ENCODE measurements around the gene FAM20A. TPM values are rescaled to one million over a fixed set of nuclear protein-coding genes. Genes with fewer than 3 reads are reported as not detected.

Gene FAM20A
- polyA plus RNA-seq, 1 donor from 2014 or later, result not detected

DNA sequence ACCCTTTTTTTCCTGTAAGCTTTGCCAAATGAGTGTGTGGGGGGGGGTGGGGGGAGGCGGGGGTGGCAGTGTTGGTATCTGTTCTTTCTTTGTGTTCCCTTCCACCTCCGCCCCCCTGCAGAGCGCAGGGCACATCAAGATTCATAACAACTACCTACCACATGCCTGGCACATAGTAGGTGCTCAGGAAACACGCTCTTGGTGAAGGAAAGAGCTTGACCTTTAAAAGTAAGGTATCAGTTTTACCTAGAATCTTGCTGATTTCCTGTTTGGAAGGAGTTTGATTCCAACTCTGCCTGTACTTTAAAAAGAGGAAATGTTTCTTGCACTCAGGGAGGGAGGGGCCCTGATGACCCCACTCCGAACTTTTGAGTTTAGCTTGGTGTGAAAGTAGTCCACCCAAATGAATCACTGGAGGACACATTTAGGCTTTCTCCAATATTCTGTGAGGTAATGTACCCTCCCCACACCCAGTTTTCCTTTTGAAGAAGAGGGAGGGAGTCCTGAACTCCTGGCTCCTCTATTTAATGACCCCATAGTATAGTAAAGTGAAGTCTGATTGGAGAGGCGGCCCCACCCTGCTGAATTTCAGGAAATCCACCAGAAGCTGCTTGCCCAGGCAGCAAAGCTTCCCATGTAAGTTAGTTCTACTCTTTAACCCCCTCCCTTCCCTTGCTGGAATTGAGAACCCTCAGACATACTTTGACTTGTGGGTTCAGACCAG is 560 bp upstream of the FAM20A start:
- Histone ChIP-seq H4K20me1 (ENCODE audit: insufficient read depth) (no peaks in the 10 kb centered on the region), H3K9me2 (ENCODE audit: insufficient read depth, low read length) (no peaks in the 10 kb centered on the region), H3K27me3 (ENCODE audit: insufficient read depth, low read depth, low read length) (peaks cover 54% of the 10 kb centered on the region), H3K79me2 (replicated peaks; ENCODE audit: insufficient read depth, low read length) (no peaks in the 10 kb centered on the region), H3K9ac (ENCODE audit: low read length) (no peak overlapping the region), H3K27ac (ENCODE audit: low read length) (no peak overlapping the region), H3K4me3 (ENCODE audit: low read length) (peak overlapping the region; percentile 70), H3K4me2 (ENCODE audit: low read length) (peak overlapping the region; percentile 55), H2AFZ (ENCODE audit: low read depth, low read length) (no peak overlapping the region), H3K9me3 (ENCODE audit: low read length) (no peaks in the 10 kb centered on the region), H3F3A (ENCODE audit: insufficient read depth, low read length, poor library complexity, severe bottlenecking) (no peaks in the 10 kb centered on the region), H3K36me3 (ENCODE audit: insufficient read depth, low read length) (no peaks in the 10 kb centered on the region)
- no peak for TF ChIP-seq RAD21 (conservative IDR thresholded peaks at IDR 0.05)
- TF ChIP-seq, protein P1, sequence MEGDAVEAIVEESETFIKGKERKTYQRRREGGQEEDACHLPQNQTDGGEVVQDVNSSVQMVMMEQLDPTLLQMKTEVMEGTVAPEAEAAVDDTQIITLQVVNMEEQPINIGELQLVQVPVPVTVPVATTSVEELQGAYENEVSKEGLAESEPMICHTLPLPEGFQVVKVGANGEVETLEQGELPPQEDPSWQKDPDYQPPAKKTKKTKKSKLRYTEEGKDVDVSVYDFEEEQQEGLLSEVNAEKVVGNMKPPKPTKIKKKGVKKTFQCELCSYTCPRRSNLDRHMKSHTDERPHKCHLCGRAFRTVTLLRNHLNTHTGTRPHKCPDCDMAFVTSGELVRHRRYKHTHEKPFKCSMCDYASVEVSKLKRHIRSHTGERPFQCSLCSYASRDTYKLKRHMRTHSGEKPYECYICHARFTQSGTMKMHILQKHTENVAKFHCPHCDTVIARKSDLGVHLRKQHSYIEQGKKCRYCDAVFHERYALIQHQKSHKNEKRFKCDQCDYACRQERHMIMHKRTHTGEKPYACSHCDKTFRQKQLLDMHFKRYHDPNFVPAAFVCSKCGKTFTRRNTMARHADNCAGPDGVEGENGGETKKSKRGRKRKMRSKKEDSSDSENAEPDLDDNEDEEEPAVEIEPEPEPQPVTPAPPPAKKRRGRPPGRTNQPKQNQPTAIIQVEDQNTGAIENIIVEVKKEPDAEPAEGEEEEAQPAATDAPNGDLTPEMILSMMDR (IDR thresholded peaks at IDR 0.05; ENCODE audit: poor library complexity, severe bottlenecking), result no peak
- TF ChIP-seq EP300 (conservative IDR thresholded peaks at IDR 0.05; ENCODE audit: poor library complexity, severe bottlenecking), result no peak
- no peak for TF ChIP-seq TAF1 (IDR thresholded peaks at IDR 0.05; ENCODE audit: low read depth)
- no peak for TF ChIP-seq POLR2AphosphoS5 (IDR thresholded peaks at IDR 0.05)
- no peak for TF ChIP-seq SMC3 (conservative IDR thresholded peaks at IDR 0.05; ENCODE audit: poor library complexity)
- no peak for TF ChIP-seq MXI1 (conservative IDR thresholded peaks at IDR 0.05; ENCODE audit: poor library complexity, severe bottlenecking)
- TF ChIP-seq, protein P2, sequence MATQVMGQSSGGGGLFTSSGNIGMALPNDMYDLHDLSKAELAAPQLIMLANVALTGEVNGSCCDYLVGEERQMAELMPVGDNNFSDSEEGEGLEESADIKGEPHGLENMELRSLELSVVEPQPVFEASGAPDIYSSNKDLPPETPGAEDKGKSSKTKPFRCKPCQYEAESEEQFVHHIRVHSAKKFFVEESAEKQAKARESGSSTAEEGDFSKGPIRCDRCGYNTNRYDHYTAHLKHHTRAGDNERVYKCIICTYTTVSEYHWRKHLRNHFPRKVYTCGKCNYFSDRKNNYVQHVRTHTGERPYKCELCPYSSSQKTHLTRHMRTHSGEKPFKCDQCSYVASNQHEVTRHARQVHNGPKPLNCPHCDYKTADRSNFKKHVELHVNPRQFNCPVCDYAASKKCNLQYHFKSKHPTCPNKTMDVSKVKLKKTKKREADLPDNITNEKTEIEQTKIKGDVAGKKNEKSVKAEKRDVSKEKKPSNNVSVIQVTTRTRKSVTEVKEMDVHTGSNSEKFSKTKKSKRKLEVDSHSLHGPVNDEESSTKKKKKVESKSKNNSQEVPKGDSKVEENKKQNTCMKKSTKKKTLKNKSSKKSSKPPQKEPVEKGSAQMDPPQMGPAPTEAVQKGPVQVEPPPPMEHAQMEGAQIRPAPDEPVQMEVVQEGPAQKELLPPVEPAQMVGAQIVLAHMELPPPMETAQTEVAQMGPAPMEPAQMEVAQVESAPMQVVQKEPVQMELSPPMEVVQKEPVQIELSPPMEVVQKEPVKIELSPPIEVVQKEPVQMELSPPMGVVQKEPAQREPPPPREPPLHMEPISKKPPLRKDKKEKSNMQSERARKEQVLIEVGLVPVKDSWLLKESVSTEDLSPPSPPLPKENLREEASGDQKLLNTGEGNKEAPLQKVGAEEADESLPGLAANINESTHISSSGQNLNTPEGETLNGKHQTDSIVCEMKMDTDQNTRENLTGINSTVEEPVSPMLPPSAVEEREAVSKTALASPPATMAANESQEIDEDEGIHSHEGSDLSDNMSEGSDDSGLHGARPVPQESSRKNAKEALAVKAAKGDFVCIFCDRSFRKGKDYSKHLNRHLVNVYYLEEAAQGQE (IDR thresholded peaks at IDR 0.05; ENCODE audit: borderline replicate concordance), result no peak
- no peak for TF ChIP-seq EZH2 (IDR thresholded peaks at IDR 0.05; ENCODE audit: borderline replicate concordance, insufficient read depth, low read length, poor library complexity, severe bottlenecking)

DNA sequence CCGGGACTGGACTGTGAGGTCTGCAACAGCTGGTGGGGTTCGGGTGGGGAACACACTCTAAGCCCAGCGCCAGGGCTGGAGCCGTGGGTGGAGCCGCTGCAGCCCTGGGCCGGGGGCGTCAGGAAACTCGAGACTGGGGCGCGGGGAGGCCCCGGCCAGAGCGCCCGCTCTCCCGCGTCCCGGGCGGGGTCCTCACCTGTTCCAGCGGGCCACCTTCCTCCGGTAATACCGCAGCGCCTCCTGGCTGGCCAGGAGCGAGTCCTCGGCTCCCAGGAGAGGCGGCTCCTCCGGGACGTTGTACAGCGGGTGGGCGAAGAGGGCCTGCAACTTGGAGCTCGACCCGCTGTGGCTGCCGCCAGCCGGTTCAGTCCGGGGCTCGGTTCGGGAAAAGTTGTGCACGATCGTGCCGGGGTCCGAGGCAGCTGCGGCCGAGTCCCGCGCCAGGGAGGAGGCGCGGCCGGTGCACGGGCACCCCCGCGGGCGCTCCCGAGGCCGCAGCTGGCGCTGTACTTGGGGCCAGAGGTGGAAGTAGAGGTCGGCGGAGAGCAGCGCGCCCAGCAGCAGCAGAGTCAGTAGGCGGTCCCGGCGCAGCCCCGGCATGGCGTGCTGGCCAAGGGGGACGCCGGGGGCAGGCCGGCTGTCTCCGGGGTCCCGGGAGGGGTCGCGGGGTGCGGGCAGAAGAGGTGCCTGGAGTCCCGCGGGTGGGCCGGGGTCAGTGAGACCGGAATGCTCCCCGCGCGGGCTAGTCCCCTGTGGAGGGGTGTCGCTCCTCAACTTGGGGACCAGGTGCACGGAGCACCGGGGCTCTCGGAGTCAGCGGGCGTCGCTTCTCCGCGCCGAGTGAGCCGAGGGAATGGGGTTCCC is 868 bp downstream of the FAM20A start:
- no peaks in the 10 kb centered on the region for H3K79me2 ChIP-seq (replicated peaks; ENCODE audit: insufficient read depth, low read length)
- peak overlapping the region; percentile 4 for H3K4me2 ChIP-seq (ENCODE audit: low read length)
- no peaks in the 10 kb centered on the region for H3F3A ChIP-seq (ENCODE audit: insufficient read depth, low read length, poor library complexity, severe bottlenecking)
- peak overlapping the region; percentile 70 for H3K4me3 ChIP-seq (ENCODE audit: low read length)
- H4K20me1 ChIP-seq (ENCODE audit: insufficient read depth), result no peaks in the 10 kb centered on the region
- H3K36me3 ChIP-seq (ENCODE audit: insufficient read depth, low read length), result no peaks in the 10 kb centered on the region
- H3K9me2 ChIP-seq (ENCODE audit: insufficient read depth, low read length), result no peaks in the 10 kb centered on the region
- H2AFZ ChIP-seq (ENCODE audit: low read depth, low read length), result no peak overlapping the region
- no peak for TF ChIP-seq POLR2AphosphoS5 (IDR thresholded peaks at IDR 0.05)
- TF ChIP-seq EZH2 (IDR thresholded peaks at IDR 0.05; ENCODE audit: borderline replicate concordance, insufficient read depth, low read length, poor library complexity, severe bottlenecking), result peak; percentile 48
- H3K9me3 ChIP-seq (ENCODE audit: low read length), result no peaks in the 10 kb centered on the region
- peaks cover 54% of the 10 kb centered on the region for H3K27me3 ChIP-seq (ENCODE audit: insufficient read depth, low read depth, low read length)
- H3K9ac ChIP-seq (ENCODE audit: low read length), result peak overlapping the region; percentile 34
- no peak overlapping the region for H3K27ac ChIP-seq (ENCODE audit: low read length)

Data from neural cell (in vitro differentiated cells).